SH-SY5Y (cell line): ENCODE data around the gene SEPTIN1.
A peak's percentile ranks its signal among the peaks of the same experiment; 100 is the strongest.

ENCODE experiments used
- GATA2 ChIP-seq: IDR thresholded peaks from 2 replicates; pipeline ENCODE4 v1.6.1; 2011; ENCODE audit warnings: mild to moderate bottlenecking, low read depth, low read length
- GATA3 ChIP-seq: IDR thresholded peaks from 2 replicates; pipeline ENCODE4 v1.6.1; 2011; ENCODE audit warnings: low read depth, mild to moderate bottlenecking, low read length, moderate library complexity

Gene SEPTIN1

GRCh38 chr16:30358990-30359870, 23.1 kb downstream of the SEPTIN1 start:
- TF ChIP-seq GATA3 (no peak), GATA2 (no peak)

- TF ChIP-seq GATA3 (no peak), GATA2 (no peak)
These were observed 23.8 kb downstream of the SEPTIN1 start for GRCh38 chr16:30358577-30358936.

GRCh38 chr16:30357715-30358576, 24.4 kb downstream of the SEPTIN1 start:
- no peak for TF ChIP-seq GATA2
- no peak for TF ChIP-seq GATA3

- no peak for TF ChIP-seq GATA2
- TF ChIP-seq GATA3 = no peak
These were observed 25.2 kb downstream of the SEPTIN1 start for GRCh38 chr16:30357085-30357714.

GRCh38 chr16:30356401-30357084, 25.8 kb downstream of the SEPTIN1 start:
- TF ChIP-seq GATA2 (no peak), GATA3 (no peak)

- TF ChIP-seq GATA2 (no peak), GATA3 (no peak)
These were observed 26.4 kb downstream of the SEPTIN1 start for GRCh38 chr16:30355954-30356308.

- TF ChIP-seq GATA3 = no peak
- TF ChIP-seq GATA2 = peak; percentile 47
These were observed 27.0 kb downstream of the SEPTIN1 start, which contains the start of gene CD2BP2 for GRCh38 chr16:30355144-30355953. TSS of gene CD2BP2 (minus strand) at chr16:30355308. CDS start at chr16:30354681, 627 bp downstream.

GRCh38 chr16:30354423-30355143, 27.8 kb downstream of the SEPTIN1 start:
- no peak for TF ChIP-seq GATA3
- no peak for TF ChIP-seq GATA2

- TF ChIP-seq GATA2 (no peak), GATA3 (no peak)
These were observed 28.8 kb downstream of the SEPTIN1 start for GRCh38 chr16:30353438-30354129.

GRCh38 chr16:30352488-30353401, 29.6 kb downstream of the SEPTIN1 start:
- TF ChIP-seq GATA3 (no peak), GATA2 (no peak)
